Stimulated activated CD4-positive, alpha-beta T cell treated with anti-CD3 and anti-CD28 coated beads, Interleukin-1b, Interleukin-23, amount 100 ng/mL, for 48 hours (primary cell): ENCODE measurements around the gene PFN1.
A peak's percentile ranks its signal among the peaks of the same experiment; 100 is the strongest.

Experiments used
- DNase-seq: peaks from one replicate; pipeline ENCODE4 v3.0.0-alpha.2; 2020

PFN1 gene

GRCh38 chr17:4967539-4968485, 19.5 kb upstream of the PFN1 start, which contains the start of gene SPAG7:
Gene SPAG7, minus strand, starts transcription at chr17:4967817. Its CDS starts 13 bp downstream, at chr17:4967804.
- DNase-seq: peak; percentile 94

- peak; percentile 94 for DNase-seq
Observed at GRCh38 chr17:4966844-4967538, 18.7 kb upstream of the PFN1 start.

GRCh38 chr17:4965311-4965986, 17.1 kb upstream of the PFN1 start:
- DNase-seq: no peak

- no peak for DNase-seq
Observed at GRCh38 chr17:4960279-4960922, 12.1 kb upstream of the PFN1 start.

- DNase-seq: no peak
Observed at GRCh38 chr17:4959261-4959965, 11.1 kb upstream of the PFN1 start.

- DNase-seq: no peak
Observed at GRCh38 chr17:4958102-4958501, 9.8 kb upstream of the PFN1 start.

- DNase-seq: peak; percentile 52
Observed at GRCh38 chr17:4956493-4957061, 8.2 kb upstream of the PFN1 start.

GRCh38 chr17:4955091-4955490, 6.8 kb upstream of the PFN1 start:
- DNase-seq: no peak

- DNase-seq: no peak
Observed at GRCh38 chr17:4953451-4953961, 5.2 kb upstream of the PFN1 start.

- no peak for DNase-seq
Observed at GRCh38 chr17:4951486-4951885, 3.2 kb upstream of the PFN1 start.

- DNase-seq: no peak
Observed at GRCh38 chr17:4950746-4951204, 2.4 kb upstream of the PFN1 start, which contains the start of gene ENO3. Gene ENO3, plus strand, starts transcription at chr17:4951119. Its CDS starts 711 bp downstream, at chr17:4951830.

GRCh38 chr17:4950075-4950745, 1.9 kb upstream of the PFN1 start:
- peak; percentile 42 for DNase-seq

- DNase-seq: peak; percentile 79
Observed at GRCh38 chr17:4949321-4950074, 1.2 kb upstream of the PFN1 start.

- DNase-seq: peak; percentile 81
Observed at GRCh38 chr17:4948931-4949320, 596 bp upstream of the PFN1 start.

- DNase-seq: peak; percentile 73
Observed at GRCh38 chr17:4947411-4948165, 742 bp downstream of the PFN1 start.

- no peak for DNase-seq
Observed at GRCh38 chr17:4947010-4947410, 1.3 kb downstream of the PFN1 start.

GRCh38 chr17:4946312-4946976, 1.9 kb downstream of the PFN1 start:
- no peak for DNase-seq

- no peak for DNase-seq
Observed at GRCh38 chr17:4945944-4946280, 2.4 kb downstream of the PFN1 start.
